HepG2 (cell line): ENCODE results near the gene CLIC1. TPM values are rescaled to one million over a fixed set of nuclear protein-coding genes. Genes with fewer than 3 reads are reported as not detected.

Experiments used
- AKNA ChIP-seq: sonication (generic); formaldehyde crosslinking; IDR thresholded peaks from 2 replicates; pipeline ENCODE4 v1.4.0; 2020; ENCODE audit warnings: missing genetic modification reagents, borderline replicate concordance
- ARHGAP35 ChIP-seq: sonication (generic); formaldehyde crosslinking; IDR thresholded peaks from 2 replicates; pipeline ENCODE4 v1.9.0; 2022; ENCODE audit warnings: mild to moderate bottlenecking, inconsistent platforms, moderate library complexity, missing genetic modification reagents, borderline replicate concordance
- ATRX ChIP-seq: sonication (generic); formaldehyde crosslinking; IDR thresholded peaks from 2 replicates; pipeline ENCODE4 v1.4.0; 2020; ENCODE audit warnings: missing genetic modification reagents, borderline replicate concordance
- GPBP1L1 ChIP-seq: sonication (generic); formaldehyde crosslinking; IDR thresholded peaks from 2 replicates; pipeline ENCODE4 v1.5.0; 2020; ENCODE audit warnings: mild to moderate bottlenecking, missing genetic modification reagents
- HIVEP1 ChIP-seq: sonication (generic); formaldehyde crosslinking; IDR thresholded peaks from 2 replicates; pipeline ENCODE4 v1.4.0; 2020; ENCODE audit warnings: mild to moderate bottlenecking, missing genetic modification reagents
- HNRNPH1 ChIP-seq: fragments of 200-400 bp; formaldehyde crosslinking; optimal IDR thresholded peaks from 2 replicates; pipeline ENCODE3; 2017; ENCODE audit warnings: mild to moderate bottlenecking, low read depth, low read length
- JARID2 ChIP-seq: sonication (generic); formaldehyde crosslinking; IDR thresholded peaks from 2 replicates; pipeline ENCODE4 v1.8.1; 2023; ENCODE audit warnings: missing genetic modification reagents, inconsistent platforms; ENCODE audit not compliant: insufficient replicate concordance
- MTA1 ChIP-seq: sonication (generic); formaldehyde crosslinking; IDR thresholded peaks from 2 replicates; pipeline ENCODE4 v1.4.0; 2020; ENCODE audit warnings: missing genetic modification reagents, mild to moderate bottlenecking, borderline replicate concordance
- SETDB1 ChIP-seq: sonication (generic); formaldehyde crosslinking; IDR thresholded peaks from 2 replicates; pipeline ENCODE4 v1.5.1; 2020; ENCODE audit warnings: missing genetic modification reagents, mild to moderate bottlenecking, borderline replicate concordance
- TARDBP ChIP-seq: sonication (generic); formaldehyde crosslinking; IDR thresholded peaks from 2 replicates; pipeline ENCODE4 v1.8.0; 2022; ENCODE audit warnings: mild to moderate bottlenecking, missing genetic modification reagents
- ZNF335 ChIP-seq: sonication (generic); formaldehyde crosslinking; IDR thresholded peaks from 2 replicates; pipeline ENCODE4 v1.4.0; 2020; ENCODE audit warnings: missing genetic modification reagents
- ZNF441 ChIP-seq: sonication (generic); formaldehyde crosslinking; IDR thresholded peaks from 2 replicates; pipeline ENCODE4 v1.7.0; 2021; ENCODE audit warnings: missing genetic modification reagents, borderline replicate concordance
- polyA plus RNA-seq, 8 experiments: library from polyadenylated mRNA; depleted of rRNA in 3 of 8; stranded (reverse) in 7 of 8; unstranded in 1 of 8; fragments of >200 nt; fragmentation: Illumina TruSeq in 4 of 8; extraction: Trizol in 4 of 8; gene quantifications; 2 replicates each; pipeline versions ENCODE4 v1.2.1 to v1.2.3, GENCODE V29; 2011 to 2016; ENCODE audit warnings: low read depth in 4 of 8, missing spikeins in 1 of 8, mixed read lengths in 1 of 8; ENCODE audit not compliant: insufficient read depth in 1 of 8
- total RNA-seq, 5 experiments: library from RNA; depleted of rRNA; stranded (reverse); fragments of >200 nt; fragmentation: Illumina TruSeq; extraction: Trizol; gene quantifications; 2 replicates each; pipeline ENCODE4 v1.2.3, GENCODE V29; 2016; ENCODE audit warnings: low read depth in 1 of 5
- TF ChIP-seq, protein P1 (sequence below): sonication (generic); formaldehyde crosslinking; IDR thresholded peaks from 2 replicates; pipeline ENCODE4 v1.5.0; 2020; ENCODE audit warnings: mild to moderate bottlenecking, missing genetic modification reagents

Gene CLIC1
- total and polyA plus RNA-seq, 2 of the 13 experiments (the other 11 are each of a cell fraction or from before 2014, with no cell fraction given): 602 to 891 TPM

GRCh38 chr6:31765910-31766794 lies 29.8 kb upstream of the CLIC1 start (continued):
- TF ChIP-seq, protein P1, sequence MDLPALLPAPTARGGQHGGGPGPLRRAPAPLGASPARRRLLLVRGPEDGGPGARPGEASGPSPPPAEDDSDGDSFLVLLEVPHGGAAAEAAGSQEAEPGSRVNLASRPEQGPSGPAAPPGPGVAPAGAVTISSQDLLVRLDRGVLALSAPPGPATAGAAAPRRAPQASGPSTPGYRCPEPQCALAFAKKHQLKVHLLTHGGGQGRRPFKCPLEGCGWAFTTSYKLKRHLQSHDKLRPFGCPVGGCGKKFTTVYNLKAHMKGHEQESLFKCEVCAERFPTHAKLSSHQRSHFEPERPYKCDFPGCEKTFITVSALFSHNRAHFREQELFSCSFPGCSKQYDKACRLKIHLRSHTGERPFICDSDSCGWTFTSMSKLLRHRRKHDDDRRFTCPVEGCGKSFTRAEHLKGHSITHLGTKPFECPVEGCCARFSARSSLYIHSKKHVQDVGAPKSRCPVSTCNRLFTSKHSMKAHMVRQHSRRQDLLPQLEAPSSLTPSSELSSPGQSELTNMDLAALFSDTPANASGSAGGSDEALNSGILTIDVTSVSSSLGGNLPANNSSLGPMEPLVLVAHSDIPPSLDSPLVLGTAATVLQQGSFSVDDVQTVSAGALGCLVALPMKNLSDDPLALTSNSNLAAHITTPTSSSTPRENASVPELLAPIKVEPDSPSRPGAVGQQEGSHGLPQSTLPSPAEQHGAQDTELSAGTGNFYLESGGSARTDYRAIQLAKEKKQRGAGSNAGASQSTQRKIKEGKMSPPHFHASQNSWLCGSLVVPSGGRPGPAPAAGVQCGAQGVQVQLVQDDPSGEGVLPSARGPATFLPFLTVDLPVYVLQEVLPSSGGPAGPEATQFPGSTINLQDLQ (CRISPR knock-in tag): no peak
- TF ChIP-seq HNRNPH1 (no peak), JARID2 (CRISPR knock-in tag) (no peak), SETDB1 (no peak), GPBP1L1 (CRISPR knock-in tag) (no peak), HIVEP1 (CRISPR knock-in tag) (peak; percentile 92), ARHGAP35 (no peak; the same call in 1 of the 2 replicates), MTA1 (CRISPR knock-in tag) (peak; percentile 56; the same call in 1 of the 2 replicates), AKNA (0 out of 2 replicates have a peak, but pooled peaks have one; percentile 30), TARDBP (CRISPR knock-in tag) (no peak), ATRX (CRISPR knock-in tag) (no peak), ZNF335 (peak; percentile 77), ZNF441 (CRISPR knock-in tag) (peak; percentile 79)
